ENCODE results near the gene SMIM12.
A peak's percentile ranks its signal among the peaks of the same experiment; 100 is the strongest.

Gene SMIM12

DNA sequence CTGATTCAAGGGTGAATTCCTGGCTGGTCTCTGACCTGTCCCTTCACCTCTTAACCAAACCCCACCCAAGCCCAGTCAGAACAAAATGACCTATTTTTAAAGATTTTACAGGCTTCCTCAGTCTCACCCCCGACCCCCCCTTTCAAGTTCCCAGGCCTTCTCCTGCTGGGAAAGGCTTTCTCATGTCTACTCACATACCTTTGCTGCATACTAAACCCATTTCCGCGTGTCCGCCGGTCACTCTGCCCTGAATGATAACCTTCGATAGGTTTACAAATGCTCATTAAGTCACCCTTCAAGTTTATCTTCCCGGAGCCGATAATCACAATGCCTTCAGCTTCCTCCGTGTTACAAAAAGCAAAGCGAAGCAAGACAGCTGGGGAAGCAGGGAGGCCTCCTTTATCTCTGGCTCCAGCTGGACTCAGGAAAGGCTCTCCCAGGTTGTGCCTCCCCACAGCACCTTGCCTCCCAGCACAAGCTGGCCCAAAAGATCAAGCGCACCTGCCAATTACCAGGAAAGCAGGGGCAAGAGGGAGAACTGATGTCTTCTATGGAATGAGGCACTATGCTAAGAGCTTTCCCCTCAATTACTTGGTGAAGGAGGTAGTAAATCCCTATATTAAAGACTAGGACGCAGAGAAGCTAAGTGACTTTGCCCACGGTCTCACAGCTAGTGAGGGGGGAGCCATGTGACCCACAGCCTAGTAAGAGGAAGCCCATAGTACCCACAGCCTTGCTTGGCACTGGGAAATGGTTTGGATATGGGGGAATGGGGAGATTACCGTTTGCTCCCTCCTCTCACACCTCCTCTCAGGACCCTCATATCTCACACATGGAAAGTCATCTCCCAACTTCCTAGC is 15.9 kb downstream of the SMIM12 start:
- TF ChIP-seq GATA3 (IDR thresholded peaks at IDR 0.05; ENCODE audit: low read depth, low read length) (no peak), GATA2 (IDR thresholded peaks at IDR 0.05; ENCODE audit: low read depth, low read length) (no peak)

DNA sequence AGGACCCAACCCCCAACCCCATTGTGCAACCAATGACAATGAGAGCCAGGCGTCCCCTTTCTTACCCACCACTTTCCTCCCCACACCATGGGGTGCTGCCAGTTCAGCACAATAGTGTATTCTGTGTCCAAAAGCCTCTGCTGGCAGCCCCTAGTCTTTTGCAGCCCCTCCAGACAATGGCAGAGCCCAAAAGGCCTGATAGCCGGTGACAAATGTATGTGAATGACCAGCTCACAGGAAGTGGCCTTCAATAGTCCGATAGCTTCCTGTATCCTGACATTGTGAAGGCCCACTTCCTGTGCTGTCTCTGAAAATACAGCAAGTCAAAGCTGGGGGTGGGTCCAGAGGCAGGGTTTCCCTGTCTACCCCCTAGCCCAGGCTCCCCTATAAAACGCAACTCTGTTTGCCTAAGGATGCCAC is 16.6 kb downstream of the SMIM12 start:
- no peak for TF ChIP-seq GATA2 (IDR thresholded peaks at IDR 0.05; ENCODE audit: low read depth, low read length)

GRCh38 chr1:34842073-34842472 is 17.5 kb downstream of the SMIM12 start:
- TF ChIP-seq GATA3 (IDR thresholded peaks at IDR 0.05; ENCODE audit: low read depth, low read length), result no peak
- no peak for TF ChIP-seq GATA2 (IDR thresholded peaks at IDR 0.05; ENCODE audit: low read depth, low read length)

- no peak for TF ChIP-seq GATA2 (IDR thresholded peaks at IDR 0.05; ENCODE audit: low read depth, low read length)
- TF ChIP-seq GATA3 (IDR thresholded peaks at IDR 0.05; ENCODE audit: low read depth, low read length), result no peak
These were observed 19.1 kb downstream of the SMIM12 start for GRCh38 chr1:34840426-34840825.

DNA sequence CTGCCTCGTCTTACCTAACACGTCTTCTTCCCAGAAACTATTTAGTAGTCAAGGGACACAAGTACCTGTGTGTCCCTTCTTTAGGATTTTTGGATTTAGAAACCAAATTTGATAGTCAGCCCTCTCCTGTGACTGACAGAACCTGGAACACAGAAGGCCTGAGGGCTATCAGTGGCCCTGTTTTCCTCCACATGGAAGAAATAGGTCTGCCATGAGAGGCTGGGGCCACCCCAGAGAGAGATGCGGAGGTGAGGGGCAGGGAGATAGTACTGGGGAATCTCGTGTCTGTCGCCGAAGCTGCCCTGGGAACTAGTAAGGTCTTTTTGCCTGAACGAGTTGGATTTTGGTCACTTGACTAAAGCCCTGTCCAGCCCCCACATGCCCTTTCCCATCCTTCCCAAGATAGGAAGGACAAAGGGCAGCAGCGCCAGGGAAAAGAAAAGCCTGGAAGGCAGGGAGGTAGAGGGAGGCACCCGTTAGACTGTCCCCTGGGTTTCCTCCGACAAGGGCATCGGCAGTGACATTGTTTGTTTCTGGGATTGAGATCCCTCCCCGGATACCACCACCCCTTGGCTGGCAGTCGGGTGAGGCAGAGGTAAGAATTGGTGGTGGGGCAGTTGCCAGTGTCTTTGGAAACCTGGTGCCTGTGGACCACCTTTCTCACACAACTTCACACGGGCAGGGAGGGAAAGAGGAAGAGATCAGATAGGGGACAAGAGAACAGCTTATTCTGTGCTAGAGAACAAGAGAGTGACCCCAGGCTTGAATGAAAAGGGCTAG is 19.8 kb downstream of the SMIM12 start:
- TF ChIP-seq GATA2 (IDR thresholded peaks at IDR 0.05; ENCODE audit: low read depth, low read length) (no peak), GATA3 (IDR thresholded peaks at IDR 0.05; ENCODE audit: low read depth, low read length) (no peak)

- TF ChIP-seq GATA3 (IDR thresholded peaks at IDR 0.05; ENCODE audit: low read depth, low read length) (no peak), GATA2 (IDR thresholded peaks at IDR 0.05; ENCODE audit: low read depth, low read length) (no peak)
These were observed 25.8 kb downstream of the SMIM12 start for GRCh38 chr1:34833711-34834110.

DNA sequence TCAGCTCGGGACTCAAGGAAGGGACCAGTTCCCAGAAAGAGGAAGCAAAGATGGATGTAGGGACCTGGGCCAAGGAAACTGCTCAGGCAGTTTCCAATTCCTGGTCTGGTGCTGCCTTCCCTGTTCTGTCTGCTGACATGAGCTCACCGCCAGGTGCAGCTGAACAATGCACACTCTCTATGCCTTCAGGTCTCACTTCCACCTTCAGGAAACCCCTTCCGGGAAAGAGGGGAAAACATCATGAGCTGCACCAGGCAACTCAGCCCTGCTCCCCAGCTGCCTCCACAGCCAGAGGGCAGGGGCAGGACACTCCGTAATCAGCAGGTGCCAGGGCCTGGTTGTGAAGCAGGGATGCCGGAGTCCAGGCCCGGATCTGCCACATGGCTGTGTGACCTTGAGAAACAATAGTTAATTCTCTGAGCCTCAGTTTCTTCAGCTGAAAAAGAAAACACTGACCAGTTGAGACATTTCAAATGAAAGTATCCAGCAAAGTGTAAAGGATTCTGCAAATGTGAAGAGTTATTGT is 27.8 kb downstream of the SMIM12 start:
- TF ChIP-seq GATA3 (IDR thresholded peaks at IDR 0.05; ENCODE audit: low read depth, low read length), result no peak
- no peak for TF ChIP-seq GATA2 (IDR thresholded peaks at IDR 0.05; ENCODE audit: low read depth, low read length)

DNA sequence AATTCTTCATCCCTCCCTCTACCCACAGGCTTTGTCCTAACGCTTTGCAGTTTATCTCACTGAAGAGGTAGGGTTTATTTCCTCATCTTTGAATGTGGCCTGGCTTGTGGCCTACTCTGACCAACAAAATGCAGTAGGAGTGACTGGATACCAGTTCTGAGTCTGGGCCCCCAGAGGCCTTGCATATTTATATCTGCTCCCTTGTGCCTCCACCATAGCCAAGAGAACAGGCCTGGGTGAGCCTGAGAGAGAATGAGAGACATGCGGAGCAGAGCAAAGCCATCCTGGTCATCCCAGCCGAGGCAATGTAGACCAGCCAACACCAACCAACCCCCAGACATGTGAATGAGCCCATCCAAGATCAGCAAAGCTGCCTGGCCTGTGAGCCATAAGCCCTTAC is 30.3 kb downstream of the SMIM12 start:
- TF ChIP-seq GATA2 (IDR thresholded peaks at IDR 0.05; ENCODE audit: low read depth, low read length), result no peak
- no peak for TF ChIP-seq GATA3 (IDR thresholded peaks at IDR 0.05; ENCODE audit: low read depth, low read length)

GRCh38 chr1:34828611-34829010 is 30.9 kb downstream of the SMIM12 start:
- TF ChIP-seq GATA3 (IDR thresholded peaks at IDR 0.05; ENCODE audit: low read depth, low read length), result no peak
- TF ChIP-seq GATA2 (IDR thresholded peaks at IDR 0.05; ENCODE audit: low read depth, low read length), result no peak

GRCh38 chr1:34827341-34827941 is 32.1 kb downstream of the SMIM12 start:
- TF ChIP-seq GATA2 (IDR thresholded peaks at IDR 0.05; ENCODE audit: low read depth, low read length) (no peak), GATA3 (IDR thresholded peaks at IDR 0.05; ENCODE audit: low read depth, low read length) (no peak)

DNA sequence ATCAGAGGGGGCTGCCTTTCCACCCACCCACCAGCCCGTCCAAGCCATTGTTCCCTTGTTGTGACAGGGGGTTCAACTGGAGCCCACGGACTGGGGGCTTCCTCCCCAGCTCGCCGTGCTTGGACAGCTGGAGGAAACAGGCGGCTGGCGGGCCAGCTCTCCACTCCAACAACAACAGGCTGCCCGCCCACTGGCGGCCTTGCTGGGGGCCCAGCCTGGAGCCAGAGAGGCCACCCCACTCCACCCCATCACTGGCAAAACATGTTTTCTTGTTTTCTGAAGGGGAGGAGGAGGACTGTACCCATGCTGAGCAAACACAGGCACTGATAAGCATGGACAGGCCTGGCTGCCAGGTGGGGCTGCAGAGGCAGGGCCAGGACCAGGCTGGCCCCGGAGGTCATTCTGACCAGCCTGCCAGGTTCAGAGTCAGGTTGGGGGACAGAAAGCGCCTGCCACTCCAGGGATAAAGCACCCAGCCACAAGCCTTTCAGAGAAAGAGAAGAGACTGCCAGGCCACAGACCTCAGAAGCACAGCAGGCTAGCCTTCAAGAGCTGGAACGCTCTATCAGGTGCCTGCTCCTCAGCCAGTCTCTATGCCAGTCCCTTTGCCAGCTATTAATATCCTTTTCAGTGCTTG is 34.0 kb downstream of the SMIM12 start:
- TF ChIP-seq GATA3 (IDR thresholded peaks at IDR 0.05; ENCODE audit: low read depth, low read length) (no peak), GATA2 (IDR thresholded peaks at IDR 0.05; ENCODE audit: low read depth, low read length) (peak; percentile 84)

DNA sequence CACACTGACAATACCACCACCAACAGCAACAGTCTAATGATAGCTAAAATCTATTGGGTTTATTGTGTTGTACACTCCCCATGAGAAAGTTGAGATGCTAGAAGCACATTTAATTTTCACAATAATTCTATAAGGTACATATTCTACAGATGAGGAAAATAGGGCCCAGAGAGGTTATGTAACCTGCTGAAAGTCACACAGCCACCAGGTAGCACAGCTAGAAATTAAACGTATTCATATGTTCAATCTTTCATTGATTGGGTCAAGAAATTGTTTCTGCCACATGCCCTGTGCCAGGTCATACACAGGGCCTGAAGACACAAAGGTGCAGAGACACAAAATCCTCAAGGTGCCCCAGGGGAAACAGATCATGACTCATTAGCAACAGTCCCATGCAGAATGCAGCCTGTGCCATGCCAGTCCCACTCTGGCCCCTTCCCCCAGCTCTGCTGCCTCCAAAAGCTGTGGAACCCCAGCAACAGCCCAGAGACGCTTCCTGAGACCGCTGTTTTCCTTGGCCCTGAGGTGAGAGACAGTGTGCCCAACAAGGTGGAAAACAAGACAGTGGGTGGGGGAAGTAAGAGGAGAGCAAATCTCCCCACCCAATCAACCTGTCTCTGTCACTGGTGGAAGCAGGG is 34.6 kb downstream of the SMIM12 start:
- TF ChIP-seq GATA3 (IDR thresholded peaks at IDR 0.05; ENCODE audit: low read depth, low read length) (no peak), GATA2 (IDR thresholded peaks at IDR 0.05; ENCODE audit: low read depth, low read length) (no peak)

- no peak for TF ChIP-seq GATA3 (IDR thresholded peaks at IDR 0.05; ENCODE audit: low read depth, low read length)
These were observed 37.3 kb downstream of the SMIM12 start for GRCh38 chr1:34822202-34822601.
